ENCODE data around the gene UGT1A8. TPM values are rescaled to one million over a fixed set of nuclear protein-coding genes. Genes with fewer than 3 reads are reported as not detected.
"Not testable (repeated sequence)": the region's sequence is repeated elsewhere in the genome, so short reads cannot be mapped to it uniquely, and the experiment has no call there.

UGT1A8 gene
- total and polyA plus RNA-seq, 2 donors (not counting 1 experiment from before 2014, with no cell fraction given) = not detected

- H3K9me3 ChIP-seq (ENCODE audit: control extremely low read depth in 1 of 3, control insufficient read depth in 2 of 3, insufficient read depth in 1 of 3, low read length in 2 of 3) = peaks cover 0 to 8% (median 0%) of the 10 kb centered on the region in 3 donors
- POLR2A ChIA-PET = no interaction called here
- no peak for TF ChIP-seq EZH2 (IDR thresholded peaks at IDR 0.05; ENCODE audit: borderline replicate concordance, insufficient read depth, low read depth, low read length, poor library complexity, severe bottlenecking)
- no peak for TF ChIP-seq CTCF (IDR thresholded peaks at IDR 0.05)
- H2AFZ ChIP-seq (ENCODE audit: insufficient read depth, low read depth, low read length, poor library complexity, severe bottlenecking) = no peak overlapping the region
- WGBS (ENCODE audit: insufficient coverage) = 96% methylated on average over 41 of the region's 46 CpGs
- H3K9ac ChIP-seq (ENCODE audit: low read length) = no peak overlapping the region
- DNase-seq (no peak), ATAC-seq (ENCODE audit: low read depth) (no peak)
- H3K36me3 ChIP-seq (replicated peaks in 1 of 2; ENCODE audit: control extremely low read depth in 1 of 2, control insufficient read depth in 1 of 2, extremely low read depth in 1 of 2, insufficient read depth in 2 of 2, low read length in 1 of 2) = no peaks in the 10 kb centered on the region
- H3K27ac ChIP-seq (ENCODE audit: low read length in 2 of 2) = no peak overlapping the region
- intact Hi-C loops (cut with micrococcal nuclease) = no loop called here
- CTCF ChIA-PET = no interaction called here
- H3K79me2 ChIP-seq (ENCODE audit: control insufficient read depth, insufficient read depth, low read length) = no peaks in the 10 kb centered on the region
- no peaks in the 10 kb centered on the region for H3K4me1 ChIP-seq (ENCODE audit: control insufficient read depth in 2 of 2, insufficient read depth in 2 of 2, low read length in 2 of 2)
- no peaks in the 10 kb centered on the region for H3K4me1 Mint-ChIP-seq
- no peak overlapping the region for H3K4me2 ChIP-seq (replicated peaks; ENCODE audit: low read depth, low read length, poor library complexity, severe bottlenecking)
- H3K4me3 Mint-ChIP-seq = no peak overlapping the region
- no peaks in the 10 kb centered on the region for H4K20me1 ChIP-seq (ENCODE audit: control insufficient read depth, insufficient read depth, low read length, poor library complexity, severe bottlenecking)
- no peak overlapping the region for H3K4me3 ChIP-seq (ENCODE audit: control extremely low read depth in 1 of 5, extremely low read depth in 1 of 5, insufficient read depth in 1 of 5, low read depth in 2 of 5, low read length in 4 of 5)
- peaks cover 0 to 3% (median 0%) of the 10 kb centered on the region in 4 experiments for H3K27me3 ChIP-seq (replicated peaks in 1 of 4; ENCODE audit: control extremely low read depth in 1 of 4, control insufficient read depth in 3 of 4, insufficient read depth in 4 of 4, low read length in 3 of 4)
- peaks cover 45% of the 10 kb centered on the region for H3K27me3 Mint-ChIP-seq
- H3K9me3 Mint-ChIP-seq (ENCODE audit: insufficient read depth) = no peaks in the 10 kb centered on the region
- H3K27ac Mint-ChIP-seq = no peak overlapping the region
These were observed 126.2 kb downstream of the UGT1A8 start for GRCh38 chr2:233743464-233744259.

- no peaks in the 10 kb centered on the region for H4K20me1 ChIP-seq (ENCODE audit: control insufficient read depth, insufficient read depth, low read length, poor library complexity, severe bottlenecking)
- ChIA-PET CTCF (no interaction called here), POLR2A (no interaction called here)
- no peaks in the 10 kb centered on the region for H3K79me2 ChIP-seq (ENCODE audit: control insufficient read depth, insufficient read depth, low read length)
- no peaks in the 10 kb centered on the region for H3K4me1 ChIP-seq (ENCODE audit: control insufficient read depth in 2 of 2, insufficient read depth in 2 of 2, low read length in 2 of 2)
- H3K4me2 ChIP-seq (replicated peaks; ENCODE audit: low read depth, low read length, poor library complexity, severe bottlenecking) = no peak overlapping the region
- no peak overlapping the region for H3K4me3 ChIP-seq (ENCODE audit: control extremely low read depth in 1 of 5, extremely low read depth in 1 of 5, insufficient read depth in 1 of 5, low read depth in 2 of 5, low read length in 4 of 5)
- ATAC-seq (ENCODE audit: low read depth) (no peak), DNase-seq (no peak)
- 100% methylated on average over 2 of the region's 5 CpGs for WGBS (ENCODE audit: insufficient coverage)
- no peak for TF ChIP-seq CTCF (IDR thresholded peaks at IDR 0.05)
- TF ChIP-seq EZH2 (IDR thresholded peaks at IDR 0.05; ENCODE audit: borderline replicate concordance, insufficient read depth, low read depth, low read length, poor library complexity, severe bottlenecking) = no peak
- H3K9me3 Mint-ChIP-seq (ENCODE audit: insufficient read depth) = peaks cover 4% of the 10 kb centered on the region
- peaks cover 0 to 5% (median 0%) of the 10 kb centered on the region in 3 donors for H3K9me3 ChIP-seq (ENCODE audit: control extremely low read depth in 1 of 3, control insufficient read depth in 2 of 3, insufficient read depth in 1 of 3, low read length in 2 of 3)
- H2AFZ ChIP-seq (ENCODE audit: insufficient read depth, low read depth, low read length, poor library complexity, severe bottlenecking) = no peak overlapping the region
- intact Hi-C loops (cut with micrococcal nuclease) = no loop called here
- no peak overlapping the region for H3K27ac Mint-ChIP-seq
- no peaks in the 10 kb centered on the region for H3K4me1 Mint-ChIP-seq
- no peak overlapping the region for H3K4me3 Mint-ChIP-seq
- H3K9ac ChIP-seq (ENCODE audit: low read length) = no peak overlapping the region
- peaks cover 45% of the 10 kb centered on the region for H3K27me3 Mint-ChIP-seq
- H3K27me3 ChIP-seq (replicated peaks in 1 of 4; ENCODE audit: control extremely low read depth in 1 of 4, control insufficient read depth in 3 of 4, insufficient read depth in 4 of 4, low read length in 3 of 4) = peaks cover 0 to 3% (median 0%) of the 10 kb centered on the region in 4 experiments
- no peaks in the 10 kb centered on the region for H3K36me3 ChIP-seq (replicated peaks in 1 of 2; ENCODE audit: control extremely low read depth in 1 of 2, control insufficient read depth in 1 of 2, extremely low read depth in 1 of 2, insufficient read depth in 2 of 2, low read length in 1 of 2)
- H3K27ac ChIP-seq (ENCODE audit: low read length in 2 of 2) = no peak overlapping the region
These were observed 127.8 kb downstream of the UGT1A8 start for GRCh38 chr2:233745073-233745755.

GRCh38 chr2:233745838-233746237 is 128.4 kb downstream of the UGT1A8 start:
- POLR2A ChIA-PET; H3K27ac Mint-ChIP-seq; CTCF ChIA-PET; H4K20me1 ChIP-seq (ENCODE audit: control insufficient read depth, insufficient read depth, low read length, poor library complexity, severe bottlenecking); H3K79me2 ChIP-seq (ENCODE audit: control insufficient read depth, insufficient read depth, low read length); H3K36me3 ChIP-seq (replicated peaks in 1 of 2; ENCODE audit: control extremely low read depth in 1 of 2, control insufficient read depth in 1 of 2, extremely low read depth in 1 of 2, insufficient read depth in 2 of 2, low read length in 1 of 2); H3K27me3 ChIP-seq (replicated peaks in 1 of 4; ENCODE audit: control extremely low read depth in 1 of 4, control insufficient read depth in 3 of 4, insufficient read depth in 4 of 4, low read length in 3 of 4); H3K4me1 ChIP-seq (ENCODE audit: control insufficient read depth in 2 of 2, insufficient read depth in 2 of 2, low read length in 2 of 2); H3K4me3 Mint-ChIP-seq; ATAC-seq (ENCODE audit: low read depth); intact Hi-C loops (cut with micrococcal nuclease); DNase-seq; H3K27ac ChIP-seq (ENCODE audit: low read length in 2 of 2); H3K9me3 Mint-ChIP-seq (ENCODE audit: insufficient read depth); H3K4me1 Mint-ChIP-seq; H3K4me2 ChIP-seq (replicated peaks; ENCODE audit: low read depth, low read length, poor library complexity, severe bottlenecking); H3K4me3 ChIP-seq (ENCODE audit: control extremely low read depth in 1 of 5, extremely low read depth in 1 of 5, insufficient read depth in 1 of 5, low read depth in 2 of 5, low read length in 4 of 5); H2AFZ ChIP-seq (ENCODE audit: insufficient read depth, low read depth, low read length, poor library complexity, severe bottlenecking); H3K9ac ChIP-seq (ENCODE audit: low read length): not testable (repeated sequence)
- peaks cover 0 to 11% (median under 1%) of the 10 kb centered on the region in 3 donors for H3K9me3 ChIP-seq (ENCODE audit: control extremely low read depth in 1 of 3, control insufficient read depth in 2 of 3, insufficient read depth in 1 of 3, low read length in 2 of 3)
- H3K27me3 Mint-ChIP-seq = peaks cover 43% of the 10 kb centered on the region
- 77% methylated on average over 2 of the region's 2 CpGs for WGBS (ENCODE audit: insufficient coverage)

Data from B cell (primary cell).